Measurements from ENCODE around the gene ZDHHC8. TPM values are rescaled to one million over a fixed set of nuclear protein-coding genes. Genes with fewer than 3 reads are reported as not detected.

ZDHHC8 gene
- total RNA-seq, 2 donors from 2014 or later, result 53.9 to 124 TPM

DNA sequence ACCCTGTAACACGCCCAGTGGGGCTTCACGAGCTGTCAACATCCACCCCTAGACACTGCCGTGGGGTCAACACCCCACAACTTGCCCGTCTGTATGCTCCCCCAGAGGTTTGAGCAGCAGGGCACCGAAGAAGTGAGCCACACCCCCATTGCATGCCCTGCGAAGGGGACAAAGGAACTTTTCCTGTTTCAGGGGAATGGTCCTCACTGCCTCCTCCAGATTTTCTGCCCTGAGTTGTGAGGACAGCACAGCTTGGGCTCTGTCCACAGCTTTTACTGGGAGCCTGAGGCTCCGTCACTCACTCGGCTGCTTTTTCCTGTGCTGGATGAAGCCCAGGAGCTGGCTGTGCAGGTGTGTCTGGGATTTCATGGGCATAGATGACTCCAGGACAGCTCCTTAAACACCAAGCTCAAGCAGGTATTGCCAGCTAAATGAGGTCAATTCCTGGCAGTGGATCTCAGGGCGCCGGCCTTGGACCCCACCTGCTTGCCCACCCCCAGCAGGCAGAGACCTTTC is 59.5 kb downstream of the ZDHHC8 start:
- no peak for ATAC-seq
- no peaks in the 10 kb centered on the region for H3K9me3 Mint-ChIP-seq
- H3K36me3 Mint-ChIP-seq, result no peaks in the 10 kb centered on the region
- no peak overlapping the region for H3K27ac Mint-ChIP-seq
- DNase-seq (ENCODE audit: low spot score), result no peak
- H3K4me1 Mint-ChIP-seq (ENCODE audit: low read depth in 2 of 2), result peaks cover 0 to 4% of the 10 kb centered on the region in 2 donors
- no peaks in the 10 kb centered on the region for H3K27me3 Mint-ChIP-seq
- H3K4me3 Mint-ChIP-seq, result no peak overlapping the region

DNA sequence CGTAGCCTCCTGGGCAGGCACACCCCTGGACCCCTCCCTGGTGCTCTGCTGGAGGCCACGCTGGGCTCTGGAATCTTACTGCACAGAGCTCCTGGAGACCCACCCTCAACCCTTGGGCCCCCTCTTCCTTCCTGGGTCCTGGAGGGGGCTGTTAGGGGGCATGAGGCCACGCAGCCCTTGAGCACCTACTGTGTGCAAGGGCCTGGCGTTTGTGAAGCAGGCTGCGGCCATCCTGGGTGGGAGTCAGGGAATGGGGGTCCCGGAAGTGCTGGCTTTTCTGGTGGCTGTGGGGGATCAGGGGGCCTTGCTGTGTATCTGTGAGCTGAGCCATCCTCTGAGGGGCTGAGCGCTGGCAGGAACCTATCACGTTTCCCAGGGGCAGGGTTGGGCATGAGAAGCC is 60.2 kb downstream of the ZDHHC8 start:
- Mint-ChIP-seq H3K36me3 (no peaks in the 10 kb centered on the region), H3K27me3 (no peaks in the 10 kb centered on the region), H3K9me3 (no peaks in the 10 kb centered on the region), H3K4me1 (ENCODE audit: low read depth in 2 of 2) (peaks cover 0 to 4% of the 10 kb centered on the region in 2 donors), H3K27ac (no peak overlapping the region), H3K4me3 (no peak overlapping the region)
- no peak for DNase-seq (ENCODE audit: low spot score)
- ATAC-seq, result no peak

DNA sequence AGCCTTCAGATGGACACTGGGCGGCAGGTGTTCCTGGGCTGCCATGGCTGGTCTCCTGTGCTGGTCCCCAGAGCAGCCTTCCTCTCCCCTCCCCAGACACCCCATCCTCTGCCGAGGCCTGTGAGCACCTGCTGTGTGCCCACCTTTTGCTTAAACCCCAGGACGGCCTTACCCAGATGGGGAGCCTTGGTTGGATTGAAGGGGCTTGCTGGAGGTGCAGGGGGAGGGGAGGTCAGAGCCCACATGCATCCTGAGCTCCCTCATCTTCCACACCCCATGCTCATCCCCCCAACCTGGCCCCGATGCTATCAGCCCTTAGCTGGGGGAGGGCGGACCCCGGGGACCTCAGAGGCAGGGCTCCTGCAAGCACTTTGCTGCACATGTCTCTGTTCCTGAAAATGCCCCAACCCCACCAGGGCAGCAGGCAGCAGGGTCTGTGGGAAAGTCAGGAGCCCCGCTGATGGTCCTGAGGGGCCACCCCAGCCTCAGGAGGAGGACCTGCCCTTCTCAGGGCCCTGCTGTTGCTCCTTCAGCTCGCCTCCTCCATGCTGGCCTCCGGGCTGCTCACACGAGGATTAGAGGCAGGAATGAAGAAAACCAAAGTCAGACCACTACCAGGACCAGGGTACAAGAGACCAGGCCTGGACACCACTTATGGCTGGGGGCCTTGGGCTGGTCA is 60.8 kb downstream of the ZDHHC8 start:
- no peak overlapping the region for H3K4me3 Mint-ChIP-seq
- H3K9me3 Mint-ChIP-seq, result no peaks in the 10 kb centered on the region
- H3K27me3 Mint-ChIP-seq, result no peaks in the 10 kb centered on the region
- no peaks in the 10 kb centered on the region for H3K36me3 Mint-ChIP-seq
- H3K27ac Mint-ChIP-seq, result no peak overlapping the region
- ATAC-seq (no peak), DNase-seq (ENCODE audit: low spot score) (no peak)
- peaks cover 0 to 4% of the 10 kb centered on the region in 2 donors for H3K4me1 Mint-ChIP-seq (ENCODE audit: low read depth in 2 of 2)

DNA sequence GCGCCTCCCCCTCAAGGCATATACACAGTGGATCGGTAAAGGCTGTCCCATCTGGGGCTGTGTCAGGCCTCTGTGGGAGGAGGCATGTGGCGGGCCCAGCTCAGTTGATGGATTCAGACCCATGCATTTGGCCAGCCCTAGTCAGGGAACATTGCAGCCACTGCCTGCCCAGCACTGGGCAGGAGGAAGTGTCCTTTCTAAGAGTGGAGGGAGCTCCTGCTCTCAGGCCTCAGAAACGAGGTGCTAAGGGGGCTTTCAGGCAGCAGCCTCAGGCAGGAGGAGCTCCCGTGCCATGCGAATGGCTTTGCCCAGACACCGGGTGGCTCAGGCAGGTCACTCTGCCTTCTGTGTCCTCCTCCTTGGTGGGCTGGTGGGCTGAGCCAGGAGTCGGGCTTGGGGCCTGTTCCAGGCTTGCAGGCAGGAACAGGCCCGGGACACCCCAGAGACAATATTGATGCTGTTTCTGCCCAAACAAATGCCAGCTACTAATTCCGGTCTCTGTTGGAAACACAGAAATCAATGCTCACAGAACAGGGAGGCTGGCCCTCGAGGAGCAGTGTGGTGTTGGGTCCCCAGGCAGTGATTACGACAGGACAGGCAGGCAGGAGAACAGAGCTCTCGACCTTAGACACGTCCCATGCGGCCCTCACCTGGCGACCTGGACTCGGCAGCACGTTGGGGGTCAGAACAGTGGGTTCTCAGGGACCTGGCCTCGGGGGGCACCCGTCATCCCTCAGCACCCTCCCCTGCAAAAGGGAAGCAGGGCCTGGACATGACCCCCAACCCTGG is 61.6 kb downstream of the ZDHHC8 start:
- Mint-ChIP-seq H3K4me1 (ENCODE audit: low read depth in 2 of 2) (peaks cover 0 to 4% of the 10 kb centered on the region in 2 donors), H3K36me3 (no peaks in the 10 kb centered on the region), H3K4me3 (no peak overlapping the region), H3K9me3 (no peaks in the 10 kb centered on the region), H3K27me3 (no peaks in the 10 kb centered on the region), H3K27ac (no peak overlapping the region)
- DNase-seq (ENCODE audit: low spot score) (no peak), ATAC-seq (no peak)

DNA sequence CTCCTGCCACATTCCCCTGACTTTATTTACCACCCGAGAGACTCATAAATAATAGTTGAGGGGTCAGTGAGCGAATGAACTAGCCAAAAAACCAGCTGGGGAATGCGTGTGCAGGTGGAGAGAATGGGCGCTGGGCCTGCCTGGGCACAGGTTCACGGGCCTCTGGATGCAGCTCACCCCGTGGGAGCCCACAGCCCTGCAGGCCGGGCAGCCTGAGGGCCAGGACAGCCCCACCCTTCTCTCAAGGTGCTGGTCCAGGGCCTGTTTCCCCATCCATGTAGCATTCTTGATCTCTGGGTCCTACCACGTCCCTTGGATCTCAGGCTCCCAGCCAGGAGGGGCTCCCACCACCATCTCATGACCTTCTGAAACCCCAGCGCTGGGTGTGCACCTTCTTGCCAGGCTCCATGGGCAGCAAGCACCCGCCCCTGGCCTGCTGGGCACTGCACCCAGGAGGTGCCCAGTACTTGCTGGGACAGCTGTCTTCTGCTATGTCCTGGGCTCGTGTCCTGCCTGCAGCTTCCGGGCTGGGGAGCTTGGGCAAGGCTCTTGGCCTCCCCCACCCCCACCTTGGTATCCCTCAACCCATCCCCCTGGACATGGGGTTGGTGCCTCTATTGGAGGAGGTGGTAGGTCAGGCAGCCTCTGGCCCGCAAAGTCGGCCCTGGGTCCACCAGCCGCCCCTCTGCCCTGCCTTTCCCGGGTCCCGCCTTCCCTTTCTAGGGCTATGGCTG is 62.3 kb downstream of the ZDHHC8 start:
- Mint-ChIP-seq H3K4me3 (no peak overlapping the region), H3K9me3 (no peaks in the 10 kb centered on the region), H3K27ac (no peak overlapping the region), H3K27me3 (no peaks in the 10 kb centered on the region), H3K4me1 (ENCODE audit: low read depth in 2 of 2) (peaks cover 0 to 4% of the 10 kb centered on the region in 2 donors), H3K36me3 (no peaks in the 10 kb centered on the region)
- ATAC-seq, result no peak
- no peak for DNase-seq (ENCODE audit: low spot score)

- Mint-ChIP-seq H3K4me1 (ENCODE audit: low read depth in 2 of 2) (no peaks in the 10 kb centered on the region), H3K9me3 (no peaks in the 10 kb centered on the region), H3K27ac (no peak overlapping the region), H3K27me3 (no peaks in the 10 kb centered on the region), H3K4me3 (no peak overlapping the region), H3K36me3 (no peaks in the 10 kb centered on the region)
- ATAC-seq (no peak), DNase-seq (ENCODE audit: low spot score) (no peak)
Observed at GRCh38 chr22:20194681-20195593, 63.3 kb downstream of the ZDHHC8 start.

- DNase-seq (ENCODE audit: low spot score), result no peak
- no peak for ATAC-seq
- H3K27me3 Mint-ChIP-seq, result no peaks in the 10 kb centered on the region
- no peak overlapping the region for H3K4me3 Mint-ChIP-seq
- no peaks in the 10 kb centered on the region for H3K4me1 Mint-ChIP-seq (ENCODE audit: low read depth in 2 of 2)
- H3K9me3 Mint-ChIP-seq, result no peaks in the 10 kb centered on the region
- H3K36me3 Mint-ChIP-seq, result no peaks in the 10 kb centered on the region
- H3K27ac Mint-ChIP-seq, result no peak overlapping the region
Observed at GRCh38 chr22:20196094-20196842, 64.7 kb downstream of the ZDHHC8 start.

Other genes starting within 250 kb of the ZDHHC8 start
- 100 to 1,000 TPM; 141 to 223 TPM for gene COMT, start 190.0 kb upstream of the ZDHHC8 start, total RNA-seq
- gene TXNRD2, start 190.0 kb upstream of the ZDHHC8 start, total RNA-seq, result 10 to 100 TPM; 29.9 to 34.3 TPM
- gene ARVCF, start 115.0 kb upstream of the ZDHHC8 start, total RNA-seq, result 1 to 10 TPM; 3.7 to 3.8 TPM
- gene TANGO2, start 110.7 kb upstream of the ZDHHC8 start, total RNA-seq, result 10 to 100 TPM; 50.5 to 61.6 TPM
- 10 to 100 TPM; 60.1 to 89.5 TPM for gene DGCR8, start 51.6 kb upstream of the ZDHHC8 start, total RNA-seq
- gene RANBP1, start 15.7 kb upstream of the ZDHHC8 start, total RNA-seq, result 100 to 1,000 TPM; 236 to 499 TPM
- gene TRMT2A, start 14.6 kb upstream of the ZDHHC8 start, total RNA-seq, result 100 to 1,000 TPM; 107 to 166 TPM
- gene CCDC188, start 19.3 kb downstream of the ZDHHC8 start, total RNA-seq, result under 1 TPM in 1 of 2 donors, not detected in 1; 0.36 TPM
- under 1 TPM; 0.48 to 0.78 TPM for gene RTN4R, start 136.5 kb downstream of the ZDHHC8 start, total RNA-seq
- 10 to 100 TPM; 18.7 to 27.2 TPM for gene DGCR6L, start 188.3 kb downstream of the ZDHHC8 start, total RNA-seq

Data from natural killer cell treated with Interleukin-12 subunit alpha and Interleukin-12 subunit beta and Interleukin-15 and Interleukin-18, amount 100 ng/mL, for 72 hours (primary cell).